ENCODE measurements around the gene TMEM272. TPM values are rescaled to one million over a fixed set of nuclear protein-coding genes. Genes with fewer than 3 reads are reported as not detected.
A peak's percentile ranks its signal among the peaks of the same experiment; 100 is the strongest.

TMEM272 gene
- total and polyA plus RNA-seq, 9 of the 15 experiments (the other 6 are each of a cell fraction or from before 2014, with no cell fraction given) = 0.04 to 0.16 (median 0.06) TPM; not detected in 2

DNA sequence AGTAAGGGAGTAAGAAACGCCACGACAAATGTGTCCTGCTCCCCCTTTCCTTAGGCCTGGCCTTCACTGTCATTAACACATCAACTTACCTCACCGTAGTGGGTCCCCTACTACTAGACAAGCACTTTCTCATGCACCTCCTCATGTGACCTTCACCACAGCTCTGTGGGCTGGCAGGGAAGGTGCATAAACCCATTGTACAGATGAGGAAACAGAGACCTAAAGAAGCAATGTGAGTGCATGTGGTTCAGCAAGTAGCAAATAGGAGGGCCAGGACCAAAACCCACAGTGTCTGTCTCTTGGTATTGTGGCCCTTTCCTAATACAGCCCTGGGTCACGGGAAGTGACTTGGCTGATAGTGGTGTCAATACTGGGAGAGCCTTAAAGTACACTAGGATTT is 22.1 kb upstream of the TMEM272 start:
- Histone ChIP-seq H3K9me1 (ENCODE audit: control insufficient read depth, insufficient read depth, low read length) (no peaks in the 10 kb centered on the region), H2AFZ (ENCODE audit: low read depth, low read length) (no peak overlapping the region), H3K9me3 (replicated peaks; ENCODE audit: control insufficient read depth, insufficient read depth, low read depth, low read length) (no peaks in the 10 kb centered on the region), H3K4me3 (no peak overlapping the region), H3K79me2 (ENCODE audit: control insufficient read depth, insufficient read depth, low read length) (no peaks in the 10 kb centered on the region), H4K20me1 (replicated peaks; ENCODE audit: control insufficient read depth, insufficient read depth, low read length) (no peaks in the 10 kb centered on the region), H3K27me3 (ENCODE audit: control insufficient read depth in 2 of 2, insufficient read depth in 2 of 2, low read length in 2 of 2) (no peaks in the 10 kb centered on the region), H3K27ac (ENCODE audit: extremely low read depth, low read depth, low read length) (no peak overlapping the region), H3K4me2 (ENCODE audit: insufficient read depth, low read length) (no peak overlapping the region), H3K4me1 (replicated peaks in 1 of 2; ENCODE audit: control insufficient read depth in 2 of 2, insufficient read depth in 2 of 2, low read length in 2 of 2) (no peaks in the 10 kb centered on the region), H3K36me3 (ENCODE audit: control insufficient read depth, insufficient read depth, low read length) (no peaks in the 10 kb centered on the region), H3K9ac (ENCODE audit: insufficient read depth in 1 of 2, low read depth in 2 of 2, low read length in 2 of 2) (no peak overlapping the region)
- TF ChIP-seq RBM25 (IDR thresholded peaks at IDR 0.05; ENCODE audit: low read depth, low read length, severe bottlenecking) (peak; percentile 68), POLR3A (IDR thresholded peaks at IDR 0.05; ENCODE audit: borderline replicate concordance, extremely low read depth, insufficient read depth, insufficient read length) (no peak)
- in situ Hi-C loops (cut with MboI) = no loop called here
- ChIA-PET CTCF (ENCODE audit: low intra/inter-chr PET ratio) (no interaction called here), POLR2A (no interaction called here)
- no peak for DNase-seq (ENCODE audit: extremely low read depth in 1 of 4, low spot score in 3 of 4)
- WGBS (ENCODE audit: insufficient coverage, low coverage, missing lambda C conversion rate) = 71% methylated on average over 2 of the region's 4 CpGs
- no TSS peak for BruUV-seq (replicated peaks)
- FAIRE-seq = no peak
- ATAC-seq = no peak
- intact Hi-C loops (cut with micrococcal nuclease) = no loop called here

DNA sequence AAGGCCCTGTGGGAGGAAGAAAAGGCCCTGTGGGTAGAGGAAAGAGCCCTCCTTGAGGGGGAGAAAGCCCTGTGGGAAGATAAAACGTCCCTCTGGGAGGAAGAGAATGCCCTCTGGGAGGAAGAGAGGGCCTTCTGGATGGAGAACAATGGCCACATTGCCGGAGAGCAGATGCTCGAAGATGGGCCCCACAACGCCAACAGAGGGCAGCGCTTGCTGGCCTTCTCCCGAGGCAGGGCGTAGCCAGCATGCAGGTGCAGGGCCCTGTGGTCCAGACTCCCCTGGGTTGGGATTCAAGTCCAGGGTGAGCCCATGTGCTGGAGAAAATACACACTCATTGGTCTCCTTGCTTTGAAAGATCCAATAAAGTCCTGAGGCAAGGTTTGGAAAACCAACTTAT is 20.9 kb upstream of the TMEM272 start:
- H3K79me2 ChIP-seq (ENCODE audit: control insufficient read depth, insufficient read depth, low read length) = no peaks in the 10 kb centered on the region
- H3K4me2 ChIP-seq (ENCODE audit: insufficient read depth, low read length) = no peak overlapping the region
- no peak overlapping the region for H2AFZ ChIP-seq (ENCODE audit: low read depth, low read length)
- FAIRE-seq (no peak), ATAC-seq (peak; percentile 79), DNase-seq (ENCODE audit: extremely low read depth in 1 of 4, low spot score in 3 of 4) (peak in 1 of 4 experiments; percentile 8)
- no peak for TF ChIP-seq MCM5 (IDR thresholded peaks at IDR 0.05; ENCODE audit: low read depth)
- TF ChIP-seq NFYB (IDR thresholded peaks at IDR 0.05; ENCODE audit: extremely low read depth, insufficient read length) = no peak
- TF ChIP-seq, protein P1, sequence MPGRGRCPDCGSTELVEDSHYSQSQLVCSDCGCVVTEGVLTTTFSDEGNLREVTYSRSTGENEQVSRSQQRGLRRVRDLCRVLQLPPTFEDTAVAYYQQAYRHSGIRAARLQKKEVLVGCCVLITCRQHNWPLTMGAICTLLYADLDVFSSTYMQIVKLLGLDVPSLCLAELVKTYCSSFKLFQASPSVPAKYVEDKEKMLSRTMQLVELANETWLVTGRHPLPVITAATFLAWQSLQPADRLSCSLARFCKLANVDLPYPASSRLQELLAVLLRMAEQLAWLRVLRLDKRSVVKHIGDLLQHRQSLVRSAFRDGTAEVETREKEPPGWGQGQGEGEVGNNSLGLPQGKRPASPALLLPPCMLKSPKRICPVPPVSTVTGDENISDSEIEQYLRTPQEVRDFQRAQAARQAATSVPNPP (IDR thresholded peaks at IDR 0.05; ENCODE audit: borderline replicate concordance, insufficient read depth, insufficient read length) = no peak
- TF ChIP-seq POLR2B (IDR thresholded peaks at IDR 0.05; ENCODE audit: low read depth, partially characterized antibody) = no peak
- TF ChIP-seq ARID1B (IDR thresholded peaks at IDR 0.05) = no peak
- TF ChIP-seq KAT8 (IDR thresholded peaks at IDR 0.05; ENCODE audit: low read depth) = no peak
- TF ChIP-seq, protein P2, sequence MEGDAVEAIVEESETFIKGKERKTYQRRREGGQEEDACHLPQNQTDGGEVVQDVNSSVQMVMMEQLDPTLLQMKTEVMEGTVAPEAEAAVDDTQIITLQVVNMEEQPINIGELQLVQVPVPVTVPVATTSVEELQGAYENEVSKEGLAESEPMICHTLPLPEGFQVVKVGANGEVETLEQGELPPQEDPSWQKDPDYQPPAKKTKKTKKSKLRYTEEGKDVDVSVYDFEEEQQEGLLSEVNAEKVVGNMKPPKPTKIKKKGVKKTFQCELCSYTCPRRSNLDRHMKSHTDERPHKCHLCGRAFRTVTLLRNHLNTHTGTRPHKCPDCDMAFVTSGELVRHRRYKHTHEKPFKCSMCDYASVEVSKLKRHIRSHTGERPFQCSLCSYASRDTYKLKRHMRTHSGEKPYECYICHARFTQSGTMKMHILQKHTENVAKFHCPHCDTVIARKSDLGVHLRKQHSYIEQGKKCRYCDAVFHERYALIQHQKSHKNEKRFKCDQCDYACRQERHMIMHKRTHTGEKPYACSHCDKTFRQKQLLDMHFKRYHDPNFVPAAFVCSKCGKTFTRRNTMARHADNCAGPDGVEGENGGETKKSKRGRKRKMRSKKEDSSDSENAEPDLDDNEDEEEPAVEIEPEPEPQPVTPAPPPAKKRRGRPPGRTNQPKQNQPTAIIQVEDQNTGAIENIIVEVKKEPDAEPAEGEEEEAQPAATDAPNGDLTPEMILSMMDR (IDR thresholded peaks at IDR 0.05 in 2 of 3, conservative IDR thresholded peaks at IDR 0.05 in 1 of 3; ENCODE audit: insufficient read depth in 2 of 3, low read depth in 1 of 3, low read length in 3 of 3) = peak in 1 of 3 experiments; percentile 29; a peak in 2 of 6 replicates
- no peak for TF ChIP-seq BACH1 (tag; IDR thresholded peaks at IDR 0.05)
- peak in 1 of 2 experiments; percentile 31; a peak in 2 of 4 replicates for TF ChIP-seq RAD21 (CRISPR knock-in tag; conservative IDR thresholded peaks at IDR 0.05 in 1 of 2, IDR thresholded peaks at IDR 0.05 in 1 of 2)
- TF ChIP-seq HNRNPUL1 (IDR thresholded peaks at IDR 0.05; ENCODE audit: low read length) = no peak
- TF ChIP-seq ZNF133 (CRISPR knock-in tag; IDR thresholded peaks at IDR 0.05) = no peak
- intact Hi-C loops (cut with micrococcal nuclease) (no loop called here), in situ Hi-C loops (cut with MboI) (no loop called here)
- CTCF ChIA-PET (ENCODE audit: low intra/inter-chr PET ratio) = no interaction called here
- no TSS peak for BruUV-seq (replicated peaks)
- H3K27ac ChIP-seq (ENCODE audit: extremely low read depth, low read depth, low read length) = no peak overlapping the region
- no peaks in the 10 kb centered on the region for H3K9me3 ChIP-seq (replicated peaks; ENCODE audit: control insufficient read depth, insufficient read depth, low read depth, low read length)
- 54% methylated on average over 4 of the region's 7 CpGs for WGBS (ENCODE audit: insufficient coverage, low coverage, missing lambda C conversion rate)
- no peaks in the 10 kb centered on the region for H3K36me3 ChIP-seq (ENCODE audit: control insufficient read depth, insufficient read depth, low read length)
- no peak overlapping the region for H3K9ac ChIP-seq (ENCODE audit: insufficient read depth in 1 of 2, low read depth in 2 of 2, low read length in 2 of 2)
- no peaks in the 10 kb centered on the region for H3K27me3 ChIP-seq (ENCODE audit: control insufficient read depth in 2 of 2, insufficient read depth in 2 of 2, low read length in 2 of 2)
- H3K4me1 ChIP-seq (replicated peaks in 1 of 2; ENCODE audit: control insufficient read depth in 2 of 2, insufficient read depth in 2 of 2, low read length in 2 of 2) = no peaks in the 10 kb centered on the region; a peak in 1 of 5 replicates
- H3K9me1 ChIP-seq (ENCODE audit: control insufficient read depth, insufficient read depth, low read length) = no peaks in the 10 kb centered on the region
- POLR2A ChIA-PET = no interaction called here
- H4K20me1 ChIP-seq (replicated peaks; ENCODE audit: control insufficient read depth, insufficient read depth, low read length) = no peaks in the 10 kb centered on the region
- H3K4me3 ChIP-seq = no peak overlapping the region
